HepG2 (cell line): ENCODE measurements around the gene MYO1B. TPM values are rescaled to one million over a fixed set of nuclear protein-coding genes. Genes with fewer than 3 reads are reported as not detected.

Experiments used
- ATAC-seq: fragments of 200-7000 bp; cut with Tn5 transposase; 3 replicates; pipeline ENCODE4 v1.9.1; 2020; ENCODE audit warnings: mild to moderate bottlenecking, moderate library complexity
- BruUV-seq: library from RNA; stranded (reverse); fragments of 400-500 nt; replicated peaks from 2 replicates; lab custom pipeline; 2021; lab: Mats Ljungman, UMichigan
- CTCF ChIA-PET: fragments of 300-600 bp; formaldehyde crosslinking; extraction: SDS; loops from one replicate; lab custom pipeline; 2021; ENCODE audit warnings: low total read pairs, inconsistent platforms, low intra/inter-chr PET ratio; lab: Yijun Ruan, JAX
- POLR2A ChIA-PET: fragments of 350-600 bp; sonication (Branson Sonifier 250); formaldehyde crosslinking; loops from one replicate; lab custom pipeline; 2020; ENCODE audit warnings: antibody characterized with exemption, inconsistent platforms; lab: Yijun Ruan, JAX
- DNase-seq: peaks from one replicate; pipeline ENCODE4 v3.0.0-alpha.2; 2015; ENCODE audit warnings: low spot score
- FAIRE-seq: peaks from 3 replicates; lab custom pipeline; 2011; peaks lifted over from hg19 to GRCh38; lab: Jason Lieb, UNC
- H2AFZ ChIP-seq: one replicate; pipeline ENCODE4 v1.6.1; 2011; ENCODE audit warnings: low read length, inconsistent platforms
- H3K27ac ChIP-seq: fragments of 300-600 bp; 3 replicates; pipeline ENCODE4 v1.8.0; 2011; ENCODE audit warnings: mixed run types, mild to moderate bottlenecking, mixed read lengths, low read length, inconsistent platforms; ENCODE audit not compliant: insufficient read depth; ENCODE audit errors: extremely low read length
- H3K27me3 ChIP-seq, 2 experiments: fragments of 200-600 bp in 1 of 2; 2 replicates in 1 of 2; 3 replicates in 1 of 2; pipeline versions ENCODE4 v1.6.0 to v1.8.0; 2011; ENCODE audit warnings: low read length in 2 of 2, mild to moderate bottlenecking in 2 of 2, moderate library complexity in 2 of 2, inconsistent platforms in 1 of 2; ENCODE audit not compliant: insufficient read depth in 2 of 2, control insufficient read depth in 1 of 2
- H3K36me3 ChIP-seq, 2 experiments: fragments of 200-600 bp in 1 of 2; replicated peaks in 1 of 2; 2 replicates in 1 of 2; 3 replicates in 1 of 2; pipeline versions ENCODE4 v1.5.1 to v1.8.0; 2011; ENCODE audit warnings: low read length in 2 of 2, inconsistent platforms in 1 of 2; ENCODE audit not compliant: insufficient read depth in 2 of 2, control insufficient read depth in 1 of 2
- H3K4me1 ChIP-seq: 2 replicates; pipeline ENCODE4 v1.5.1; 2012; ENCODE audit warnings: low read length, inconsistent platforms; ENCODE audit not compliant: insufficient read depth
- H3K4me2 ChIP-seq: 2 replicates; pipeline ENCODE4 v1.6.0; 2011; ENCODE audit warnings: low read depth, low read length, inconsistent platforms
- H3K4me3 ChIP-seq, 3 experiments: fragments of 200-600 bp in 1 of 3; sonication (generic), shearing (Covaris generic) in 1 of 3; replicated peaks in 1 of 3; 2 replicates each; pipeline ENCODE4 v1.5.1; 2011 to 2016; ENCODE audit warnings: low read length in 3 of 3, inconsistent platforms in 2 of 3, low read depth in 2 of 3, mild to moderate bottlenecking in 2 of 3, control low read depth in 1 of 3, mixed read lengths in 1 of 3; ENCODE audit not compliant: insufficient read depth in 1 of 3
- H3K79me2 ChIP-seq: one replicate; pipeline ENCODE4 v1.6.1; 2011; ENCODE audit warnings: low read length, inconsistent platforms; ENCODE audit not compliant: insufficient read depth
- H3K9ac ChIP-seq: 2 replicates; pipeline ENCODE4 v1.6.0; 2011; ENCODE audit warnings: mild to moderate bottlenecking, low read depth, low read length, inconsistent platforms; ENCODE audit not compliant: insufficient read depth
- H3K9me3 ChIP-seq: 2 replicates; pipeline ENCODE4 v1.5.1; 2012; ENCODE audit warnings: mild to moderate bottlenecking, low read length
- H4K20me1 ChIP-seq: 2 replicates; pipeline ENCODE4 v1.6.0; 2011; ENCODE audit warnings: inconsistent platforms, mild to moderate bottlenecking, low read length, moderate library complexity; ENCODE audit not compliant: insufficient read depth
- GABPA ChIP-seq, 2 experiments: IDR thresholded peaks; 2 replicates each; pipeline ENCODE4 v1.6.1; 2011 to 2016; ENCODE audit warnings: low read depth in 2 of 2, low read length in 1 of 2, missing biosample characterization in 1 of 2, missing genetic modification characterization in 1 of 2
- GATAD1 ChIP-seq: IDR thresholded peaks from 2 replicates; pipeline ENCODE4 v1.6.1; 2016; ENCODE audit warnings: missing genetic modification reagents, missing compliant biosample characterization
- GTF2F1 ChIP-seq: fragments of 150-350 bp; IDR thresholded peaks from 2 replicates; pipeline ENCODE4 v1.6.1; 2014; ENCODE audit warnings: low read length
- GZF1 ChIP-seq: sonication (generic); formaldehyde crosslinking; IDR thresholded peaks from 2 replicates; pipeline ENCODE4 v1.5.1; 2020; ENCODE audit warnings: mild to moderate bottlenecking, missing genetic modification reagents
- HMG20A ChIP-seq: IDR thresholded peaks from 2 replicates; pipeline ENCODE4 v1.6.1; 2016; ENCODE audit warnings: borderline replicate concordance
- HOXD1 ChIP-seq: sonication (generic); formaldehyde crosslinking; IDR thresholded peaks from 2 replicates; pipeline ENCODE4 v1.5.0; 2020; ENCODE audit warnings: missing genetic modification reagents
- RBM22 ChIP-seq: fragments of 200-400 bp; formaldehyde crosslinking; optimal IDR thresholded peaks from 2 replicates; pipeline ENCODE3; 2017; ENCODE audit warnings: mild to moderate bottlenecking, low read length, moderate library complexity
- RFX1 ChIP-seq: fragments of 450-650 bp; IDR thresholded peaks from 2 replicates; pipeline ENCODE4 v1.6.1; 2017
- SALL1 ChIP-seq: sonication (generic); formaldehyde crosslinking; IDR thresholded peaks from 2 replicates; pipeline ENCODE4 v1.8.0; 2022; ENCODE audit warnings: mild to moderate bottlenecking, missing genetic modification reagents
- SMAD1 ChIP-seq: sonication (generic); formaldehyde crosslinking; IDR thresholded peaks from 2 replicates; pipeline ENCODE4 v1.4.0; 2020; ENCODE audit warnings: missing genetic modification reagents, low read depth, mild to moderate bottlenecking, borderline replicate concordance
- SMARCC2 ChIP-seq: fragments of 450-650 bp; IDR thresholded peaks from 2 replicates; pipeline ENCODE4 v1.6.1; 2017; ENCODE audit warnings: antibody characterized with exemption, mild to moderate bottlenecking
- U2AF1 ChIP-seq: fragments of 200-400 bp; formaldehyde crosslinking; optimal IDR thresholded peaks from 2 replicates; pipeline ENCODE3; 2017; ENCODE audit warnings: mild to moderate bottlenecking, low read depth, low read length
- ZNF160 ChIP-seq: sonication (generic); formaldehyde crosslinking; IDR thresholded peaks from 2 replicates; pipeline ENCODE4 v1.8.0; 2022; ENCODE audit warnings: mild to moderate bottlenecking, inconsistent platforms, missing genetic modification reagents
- ZNF230 ChIP-seq: sonication (generic); formaldehyde crosslinking; IDR thresholded peaks from 2 replicates; pipeline ENCODE4 v1.4.0; 2020; ENCODE audit warnings: mild to moderate bottlenecking, missing genetic modification reagents
- ZNF329 ChIP-seq: sonication (generic); formaldehyde crosslinking; IDR thresholded peaks from 2 replicates; pipeline ENCODE4 v1.9.0; 2021; ENCODE audit warnings: low read depth, mild to moderate bottlenecking, missing genetic modification reagents
- ZNF510 ChIP-seq: sonication (generic); formaldehyde crosslinking; IDR thresholded peaks from 2 replicates; pipeline ENCODE4 v1.4.0; 2020; ENCODE audit warnings: low read depth, mild to moderate bottlenecking, missing genetic modification reagents
- WGBS: methylation state at CpG from one replicate; pipeline ENCODE4 v1.1.6; 2017; ENCODE audit warnings: low lambda C conversion rate; 5-methylcytosine and 5-hydroxymethylcytosine counted together
- in situ Hi-C: cut with HindIII; loops from 2 replicates; pipeline ENCODE4 v1.10.0; 2017; ENCODE audit warnings: low pct_unique_long_range_greater_than_20kb; ENCODE audit not compliant: extremely low pct_ligation_motif_present
- intact Hi-C: fragments of 100-400 bp; cut with micrococcal nuclease; formaldehyde crosslinking; loops from one replicate; pipeline ENCODE4 v1.10.0; 2022; ENCODE audit not compliant: unreplicated experiment
- polyA plus RNA-seq, 8 experiments: library from polyadenylated mRNA; depleted of rRNA in 3 of 8; stranded (reverse) in 7 of 8; unstranded in 1 of 8; fragments of >200 nt; fragmentation: Illumina TruSeq in 4 of 8; extraction: Trizol in 4 of 8; gene quantifications; 2 replicates each; pipeline versions ENCODE4 v1.2.1 to v1.2.3, GENCODE V29; 2011 to 2016; ENCODE audit warnings: low read depth in 4 of 8, missing spikeins in 1 of 8, mixed read lengths in 1 of 8; ENCODE audit not compliant: insufficient read depth in 1 of 8
- total RNA-seq, 5 experiments: library from RNA; depleted of rRNA; stranded (reverse); fragments of >200 nt; fragmentation: Illumina TruSeq; extraction: Trizol; gene quantifications; 2 replicates each; pipeline ENCODE4 v1.2.3, GENCODE V29; 2016; ENCODE audit warnings: low read depth in 1 of 5
- TF ChIP-seq, protein P1 (sequence below): IDR thresholded peaks from 2 replicates; pipeline ENCODE4 v1.6.1; 2016; ENCODE audit warnings: mild to moderate bottlenecking, missing biosample characterization, missing genetic modification reagents
- TF ChIP-seq, protein P2 (sequence below): sonication (generic); formaldehyde crosslinking; IDR thresholded peaks from 2 replicates; pipeline ENCODE4 v1.4.0; 2020; ENCODE audit warnings: missing genetic modification reagents, borderline replicate concordance

MYO1B gene
- total and polyA plus RNA-seq, 2 of the 13 experiments (the other 11 are each of a cell fraction or from before 2014, with no cell fraction given) = 36.9 to 89.8 TPM

GRCh38 chr2:191415858-191416257 lies 170.7 kb downstream of the MYO1B start:
- intact Hi-C loops = no loop called here
- H3K9ac ChIP-seq = no peak overlapping the region
- no peak for DNase-seq
- ChIA-PET CTCF (no interaction called here), POLR2A (no interaction called here)
- peaks cover 17% of the 10 kb centered on the region for H3K4me1 ChIP-seq
- H3K4me3 ChIP-seq = no peak overlapping the region
- TF ChIP-seq SMAD1 (CRISPR knock-in tag) (no peak), ZNF160 (CRISPR knock-in tag) (no peak), SMARCC2 (no peak), U2AF1 (no peak)
- TF ChIP-seq, all 625 proteins: peak for 0
- H3K27ac ChIP-seq = no peak overlapping the region
- in situ Hi-C loops = no loop called here
- no peak for FAIRE-seq
- no peaks in the 10 kb centered on the region for H3K9me3 ChIP-seq
- no peak overlapping the region for H3K4me2 ChIP-seq
- ATAC-seq = no peak
- WGBS = 89% methylated on average over 5 of the region's 5 CpGs
- no peaks in the 10 kb centered on the region for H4K20me1 ChIP-seq
- H3K36me3 ChIP-seq = peaks cover 24 to 58% of the 10 kb centered on the region in 2 experiments
- H2AFZ ChIP-seq = no peak overlapping the region
- no TSS peak for BruUV-seq
- no peaks in the 10 kb centered on the region for H3K79me2 ChIP-seq
- no peaks in the 10 kb centered on the region for H3K27me3 ChIP-seq

GRCh38 chr2:191417746-191418145 lies 172.5 kb downstream of the MYO1B start:
- peak overlapping the region; percentile 15 for H3K27ac ChIP-seq
- ChIA-PET POLR2A (no interaction called here), CTCF (no interaction called here)
- H2AFZ ChIP-seq = no peak overlapping the region
- no peaks in the 10 kb centered on the region for H4K20me1 ChIP-seq
- intact Hi-C loops (no loop called here), in situ Hi-C loops (no loop called here)
- 96% methylated on average over 7 of the region's 7 CpGs for WGBS
- peak; percentile 33 for ATAC-seq
- FAIRE-seq = no peak
- no peak overlapping the region for H3K4me2 ChIP-seq
- no peak overlapping the region for H3K9ac ChIP-seq
- peaks cover 18 to 52% of the 10 kb centered on the region in 2 experiments for H3K36me3 ChIP-seq
- H3K79me2 ChIP-seq = no peaks in the 10 kb centered on the region
- H3K27me3 ChIP-seq = no peaks in the 10 kb centered on the region
- no TSS peak for BruUV-seq
- H3K4me1 ChIP-seq = peaks cover 17% of the 10 kb centered on the region
- TF ChIP-seq RBM22 (peak; percentile 18), ZNF230 (CRISPR knock-in tag) (no peak), GTF2F1 (no peak), ZNF510 (no peak), U2AF1 (no peak), GZF1 (no peak), SALL1 (CRISPR knock-in tag) (0 out of 2 replicates have a peak, but pooled peaks have one; percentile 5), ZNF329 (CRISPR knock-in tag) (no peak), HOXD1 (CRISPR knock-in tag) (no peak), GATAD1 (no peak), HMG20A (CRISPR knock-in tag) (no peak), RFX1 (no peak), GABPA (IDR thresholded peaks at IDR 0.05; ENCODE audit: low read depth, low read length) (no peak), GABPA (CRISPR knock-in tag; IDR thresholded peaks at IDR 0.05; ENCODE audit: low read depth) (no peak)
- TF ChIP-seq, protein P1, sequence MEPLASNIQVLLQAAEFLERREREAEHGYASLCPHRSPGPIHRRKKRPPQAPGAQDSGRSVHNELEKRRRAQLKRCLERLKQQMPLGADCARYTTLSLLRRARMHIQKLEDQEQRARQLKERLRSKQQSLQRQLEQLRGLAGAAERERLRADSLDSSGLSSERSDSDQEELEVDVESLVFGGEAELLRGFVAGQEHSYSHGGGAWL (CRISPR knock-in tag) = no peak
- TF ChIP-seq, protein P2, sequence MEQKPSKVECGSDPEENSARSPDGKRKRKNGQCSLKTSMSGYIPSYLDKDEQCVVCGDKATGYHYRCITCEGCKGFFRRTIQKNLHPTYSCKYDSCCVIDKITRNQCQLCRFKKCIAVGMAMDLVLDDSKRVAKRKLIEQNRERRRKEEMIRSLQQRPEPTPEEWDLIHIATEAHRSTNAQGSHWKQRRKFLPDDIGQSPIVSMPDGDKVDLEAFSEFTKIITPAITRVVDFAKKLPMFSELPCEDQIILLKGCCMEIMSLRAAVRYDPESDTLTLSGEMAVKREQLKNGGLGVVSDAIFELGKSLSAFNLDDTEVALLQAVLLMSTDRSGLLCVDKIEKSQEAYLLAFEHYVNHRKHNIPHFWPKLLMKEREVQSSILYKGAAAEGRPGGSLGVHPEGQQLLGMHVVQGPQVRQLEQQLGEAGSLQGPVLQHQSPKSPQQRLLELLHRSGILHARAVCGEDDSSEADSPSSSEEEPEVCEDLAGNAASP (CRISPR knock-in tag) = no peak
- H3K9me3 ChIP-seq = no peaks in the 10 kb centered on the region
- H3K4me3 ChIP-seq = no peak overlapping the region
- no peak for DNase-seq
